H7 (cell line): ENCODE measurements around the gene TRUB2. TPM values are rescaled to one million over a fixed set of nuclear protein-coding genes. Genes with fewer than 3 reads are reported as not detected.

Source experiments
- DNase-seq: peaks from one replicate; pipeline ENCODE4 v3.0.0; 2012
- H3K27me3 ChIP-seq: 2 replicates; pipeline ENCODE4 v1.6.0; 2011; ENCODE audit warnings: mild to moderate bottlenecking, low read length; ENCODE audit not compliant: control insufficient read depth, insufficient read depth
- H3K36me3 ChIP-seq: replicated peaks from 2 replicates; pipeline ENCODE4 v1.5.1; 2011; ENCODE audit warnings: low read length; ENCODE audit not compliant: control insufficient read depth, insufficient read depth
- H3K4me3 ChIP-seq: 2 replicates; pipeline ENCODE4 v1.5.1; 2011; ENCODE audit warnings: low read depth, mild to moderate bottlenecking, control low read depth, low read length, moderate library complexity; ENCODE audit not compliant: insufficient read depth
- total RNA-seq: library from RNA; depleted of rRNA; stranded (reverse); fragments of >200 nt; shearing (Covaris generic); gene quantifications from 2 replicates; pipeline ENCODE4 v1.2.3, GENCODE V29; 2014

The TRUB2 gene
- total RNA-seq, 1 experiment from 2014 or later = 51.9 TPM

DNA sequence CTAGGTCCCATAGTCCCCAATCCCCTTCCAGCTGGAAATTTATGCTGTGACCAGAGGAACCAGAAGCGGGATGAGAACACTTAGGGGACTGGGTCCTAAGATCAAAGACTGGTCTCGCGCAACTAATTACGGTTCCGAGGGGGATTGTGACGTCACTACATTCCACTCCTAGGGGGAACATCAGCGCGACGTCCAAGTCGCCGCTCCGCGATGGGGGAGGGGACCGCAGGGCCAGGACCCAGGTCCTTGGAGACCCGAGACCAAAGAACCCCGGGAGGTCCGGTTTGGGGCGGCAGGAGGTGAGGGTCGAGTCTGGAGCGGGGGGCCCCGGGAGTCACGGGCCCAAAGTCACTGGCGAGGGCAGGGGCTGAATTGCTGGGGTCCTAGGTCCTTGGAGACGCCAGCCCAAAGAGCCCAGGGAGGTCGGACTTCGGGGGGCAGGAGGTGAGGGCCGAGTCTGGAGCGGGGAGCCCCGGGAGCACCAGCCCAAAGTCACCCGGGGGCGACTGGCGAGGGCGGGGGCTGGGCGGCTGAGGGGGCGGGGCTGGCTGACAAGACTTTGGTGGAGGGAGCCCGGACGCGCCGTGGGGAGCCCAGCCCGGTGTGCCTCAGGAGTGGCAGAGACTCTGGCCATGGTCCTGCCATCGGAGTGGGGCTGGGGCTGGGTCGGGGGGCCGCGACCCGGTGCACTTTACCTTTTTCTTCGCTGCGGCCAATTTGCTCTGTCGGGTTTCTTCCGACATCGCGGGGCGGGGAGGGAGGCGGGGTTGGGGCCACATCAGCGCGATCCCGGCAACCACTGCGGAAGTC lies 46.8 kb downstream of the TRUB2 start, which contains the start of gene GOLGA2:
Gene GOLGA2, minus strand, starts transcription at position 810 of the 810 bp plus-strand sequence. Its CDS starts 31 bp downstream, at position 779.
- peak; percentile 94 for DNase-seq
- H3K36me3 ChIP-seq = peaks cover 17% of the 10 kb centered on the region
- H3K4me3 ChIP-seq = peak within 1 kb of the TSS; percentile 84
- no peaks in the 10 kb centered on the region for H3K27me3 ChIP-seq

DNA sequence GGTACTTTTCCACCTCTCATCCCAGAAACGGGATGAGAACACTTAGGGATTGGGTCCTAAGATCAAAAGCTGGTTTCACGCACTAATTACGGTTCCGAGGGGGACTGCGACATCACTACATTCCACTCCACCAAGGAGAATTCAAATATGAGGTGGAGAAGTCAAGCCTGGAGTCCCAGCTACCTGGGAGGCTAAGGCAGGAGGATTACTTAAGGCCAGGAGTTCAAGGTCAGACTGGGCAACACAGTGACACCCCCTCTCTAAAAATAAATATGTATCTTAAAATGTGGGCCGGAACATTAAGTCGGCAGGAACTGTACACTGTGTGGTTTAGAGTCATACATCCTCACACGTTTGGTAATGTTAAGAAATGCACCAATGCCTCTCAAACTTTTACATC lies 48.0 kb downstream of the TRUB2 start:
- DNase-seq = no peak
- Histone ChIP-seq H3K4me3 (no peak overlapping the region), H3K36me3 (peaks cover 13% of the 10 kb centered on the region), H3K27me3 (no peaks in the 10 kb centered on the region)

DNA sequence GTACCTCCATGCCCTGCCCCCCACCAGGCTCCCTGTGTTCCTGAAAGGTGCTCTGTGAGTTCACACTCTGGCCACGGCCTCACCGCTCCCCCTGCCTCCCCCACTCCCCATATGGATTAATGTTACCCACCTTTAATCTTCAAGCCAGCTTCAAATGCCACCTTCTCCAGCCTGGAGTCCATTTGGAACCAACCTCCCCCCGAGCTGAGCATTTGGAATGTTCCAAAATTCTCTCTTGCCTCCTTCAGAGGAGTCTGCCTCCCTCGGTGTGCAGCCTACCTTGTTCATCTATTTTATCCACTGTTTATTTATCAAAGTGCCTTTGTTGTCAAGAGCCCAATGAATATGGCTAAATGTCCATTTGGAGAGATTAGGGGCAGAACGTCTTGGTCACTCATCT lies 50.7 kb downstream of the TRUB2 start:
- no peak overlapping the region for H3K4me3 ChIP-seq
- peaks cover 17% of the 10 kb centered on the region for H3K36me3 ChIP-seq
- no peaks in the 10 kb centered on the region for H3K27me3 ChIP-seq
- no peak for DNase-seq

DNA sequence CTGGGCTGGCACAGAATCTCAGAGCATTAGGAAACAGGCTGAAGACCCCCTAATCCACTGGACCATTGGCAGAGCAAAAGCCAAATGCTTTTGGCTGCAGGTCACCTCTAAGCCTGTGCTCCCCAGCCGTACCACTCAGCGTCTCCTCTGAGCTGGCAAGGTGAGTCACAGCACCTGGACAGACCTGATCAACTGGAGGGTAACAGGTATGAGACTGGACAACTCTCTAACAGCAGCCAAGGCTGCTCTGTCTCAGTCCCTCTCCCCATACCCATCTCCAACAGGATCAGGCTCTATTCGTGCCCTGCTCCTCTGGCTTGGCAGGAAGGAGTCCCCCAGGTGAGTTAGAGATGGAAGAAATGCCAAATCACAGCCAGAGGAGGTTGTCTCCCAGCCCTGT lies 51.1 kb downstream of the TRUB2 start:
- Histone ChIP-seq H3K27me3 (no peaks in the 10 kb centered on the region), H3K4me3 (no peak overlapping the region), H3K36me3 (peaks cover 18% of the 10 kb centered on the region)
- no peak for DNase-seq

DNA sequence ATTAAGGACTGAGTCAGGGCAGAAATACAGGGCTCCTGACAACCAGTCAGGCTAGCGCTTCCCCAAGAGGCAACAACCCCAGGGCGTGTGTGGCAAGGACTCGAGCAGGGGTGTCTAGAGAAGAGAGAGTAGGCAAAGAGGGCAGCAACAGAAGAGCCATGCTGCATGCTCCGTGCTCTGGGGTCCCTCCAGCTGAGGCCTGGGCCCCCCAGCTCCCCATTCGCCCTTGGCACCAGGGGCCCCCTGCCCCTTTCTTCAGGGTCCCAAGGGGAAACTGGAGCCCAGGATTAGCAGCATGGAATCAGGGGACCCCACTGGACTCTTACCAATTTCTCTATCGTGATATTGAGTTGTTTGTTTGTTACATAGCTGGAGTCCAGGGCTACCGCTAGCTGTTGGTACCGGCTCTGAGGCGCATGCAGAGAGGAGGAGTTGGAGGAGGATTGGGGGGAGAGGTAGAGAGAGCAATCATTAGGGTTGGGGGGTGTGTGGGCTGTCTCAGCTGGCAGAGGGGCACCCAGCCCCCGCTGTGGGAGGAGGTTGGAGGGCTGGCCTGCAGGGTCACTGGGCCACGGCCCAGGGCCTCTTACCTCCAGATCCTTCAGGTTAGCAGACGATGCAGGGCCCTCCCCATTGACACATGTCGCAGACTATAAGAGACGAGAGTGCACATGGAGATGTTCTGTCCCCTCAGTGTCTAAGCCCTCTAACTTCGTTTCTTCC lies 55.2 kb downstream of the TRUB2 start:
- Histone ChIP-seq H3K27me3 (no peaks in the 10 kb centered on the region), H3K4me3 (no peak overlapping the region), H3K36me3 (peaks cover 24% of the 10 kb centered on the region)
- DNase-seq = no peak

DNA sequence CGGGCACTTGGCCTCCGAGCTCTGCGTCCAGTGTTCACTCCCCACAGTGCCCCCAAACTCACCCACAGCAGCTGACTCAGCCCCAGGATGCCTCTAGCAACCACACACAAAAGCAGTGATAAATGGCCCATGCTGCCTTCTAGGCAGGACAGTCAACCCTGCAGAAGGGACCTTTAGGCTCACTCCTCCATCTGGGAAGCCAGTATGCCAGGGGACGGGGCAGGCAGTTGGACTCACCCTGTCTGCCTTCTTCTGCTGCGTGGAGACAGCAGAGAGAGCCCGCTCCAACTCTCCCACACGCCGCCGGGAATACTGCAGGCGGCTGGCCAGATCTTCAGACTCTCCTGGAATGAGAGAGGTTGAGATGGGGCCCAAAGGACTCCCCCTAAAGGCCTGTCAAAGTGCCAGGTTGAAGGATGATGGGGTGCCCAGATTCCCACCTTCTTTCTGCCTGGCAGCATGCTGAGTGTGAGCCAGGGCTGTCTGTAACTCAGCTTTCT lies 56.8 kb downstream of the TRUB2 start:
- no peaks in the 10 kb centered on the region for H3K27me3 ChIP-seq

DNA sequence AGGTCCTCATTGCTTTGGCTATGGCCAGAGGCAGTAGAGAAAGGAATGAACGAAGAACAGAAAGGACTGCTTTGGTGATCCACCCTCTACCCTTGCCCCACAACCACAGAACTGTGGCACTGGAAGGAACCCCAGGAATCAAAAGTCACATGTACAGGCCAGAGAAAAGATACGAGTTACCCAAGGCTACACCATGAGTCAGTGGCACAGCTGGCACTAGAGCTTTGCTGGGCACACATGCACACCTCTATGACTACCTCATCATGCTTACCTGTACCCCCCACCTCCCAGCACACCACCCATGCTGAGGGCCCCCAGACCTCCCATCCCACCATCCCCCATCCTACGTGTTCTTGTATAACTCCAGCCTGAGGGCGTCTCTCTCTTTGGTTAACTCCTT lies 59.6 kb downstream of the TRUB2 start:
- Histone ChIP-seq H3K4me3 (no peak overlapping the region), H3K36me3 (peaks cover 34% of the 10 kb centered on the region), H3K27me3 (no peaks in the 10 kb centered on the region)
- no peak for DNase-seq

More for the DNA sequence above, 56.8 kb downstream of the TRUB2 start:
- Histone ChIP-seq H3K36me3 (peaks cover 27% of the 10 kb centered on the region), H3K4me3 (no peak overlapping the region)
- DNase-seq = no peak

DNA sequence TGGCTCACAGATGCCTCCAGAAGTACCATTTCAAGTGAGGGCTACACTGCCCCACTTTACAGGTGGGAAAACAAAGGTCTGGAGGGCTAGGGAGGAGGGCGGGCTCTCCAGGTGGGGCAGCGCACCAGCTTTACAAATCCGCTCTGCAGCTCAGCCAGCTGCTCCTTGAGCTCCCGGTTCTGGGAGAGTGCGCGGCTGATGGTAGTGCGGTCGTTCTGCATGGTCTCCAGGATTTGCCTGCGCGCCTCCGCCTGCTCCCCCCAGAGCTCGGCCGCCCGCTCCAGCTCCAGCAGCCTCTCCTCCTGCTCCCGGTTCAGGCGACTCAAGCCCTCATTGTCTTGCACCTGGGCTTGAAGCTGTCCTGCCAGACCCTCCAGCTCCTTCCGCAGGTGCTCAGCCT lies 61.9 kb downstream of the TRUB2 start:
- peaks cover 33% of the 10 kb centered on the region for H3K36me3 ChIP-seq
- H3K27me3 ChIP-seq = no peaks in the 10 kb centered on the region
- H3K4me3 ChIP-seq = no peak overlapping the region
- no peak for DNase-seq

DNA sequence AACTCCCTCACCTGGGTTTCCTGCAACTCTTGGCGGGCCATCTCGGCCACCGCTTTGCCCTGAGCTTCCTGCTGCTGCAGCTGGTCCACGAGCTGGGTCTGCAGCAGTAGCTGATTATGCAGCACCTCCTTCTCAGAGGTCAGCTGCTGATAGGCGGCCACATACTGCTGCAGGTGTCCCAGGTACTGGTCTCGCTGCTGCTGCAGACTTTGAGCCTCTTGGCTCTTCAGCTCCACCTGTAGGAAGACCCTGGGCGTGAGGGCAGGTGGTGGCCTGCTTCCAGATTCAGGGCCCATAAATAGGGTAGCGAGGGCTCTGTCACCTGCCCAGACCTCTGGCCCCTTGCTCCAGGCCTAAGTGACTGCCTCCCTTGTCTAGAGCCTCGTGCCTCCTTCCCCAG lies 63.1 kb downstream of the TRUB2 start:
- Histone ChIP-seq H3K4me3 (no peak overlapping the region), H3K27me3 (no peaks in the 10 kb centered on the region), H3K36me3 (peaks cover 31% of the 10 kb centered on the region)
- peak; percentile 69 for DNase-seq

DNA sequence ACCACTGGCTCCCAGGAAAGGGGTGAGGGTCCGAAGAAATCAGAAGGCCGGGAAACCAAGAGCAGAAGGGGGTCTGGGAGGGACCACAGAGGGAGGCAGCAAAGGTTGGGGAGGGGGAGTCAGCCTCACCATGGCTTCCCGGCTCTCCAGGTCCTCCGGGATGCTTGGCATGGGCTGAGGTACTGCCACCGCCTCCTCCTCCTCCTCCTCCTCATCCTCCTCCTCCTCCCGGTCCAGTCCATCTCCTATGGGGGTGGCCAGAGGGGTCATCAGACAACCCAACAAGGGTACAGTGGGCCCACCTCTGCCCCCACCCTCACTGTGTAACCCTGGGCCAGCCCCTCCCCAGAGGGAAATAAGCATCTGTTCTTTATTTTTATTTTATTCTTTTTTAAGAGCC lies 63.9 kb downstream of the TRUB2 start:
- DNase-seq = no peak
- H3K4me3 ChIP-seq = no peak overlapping the region
- H3K27me3 ChIP-seq = no peaks in the 10 kb centered on the region
- H3K36me3 ChIP-seq = peaks cover 31% of the 10 kb centered on the region

DNA sequence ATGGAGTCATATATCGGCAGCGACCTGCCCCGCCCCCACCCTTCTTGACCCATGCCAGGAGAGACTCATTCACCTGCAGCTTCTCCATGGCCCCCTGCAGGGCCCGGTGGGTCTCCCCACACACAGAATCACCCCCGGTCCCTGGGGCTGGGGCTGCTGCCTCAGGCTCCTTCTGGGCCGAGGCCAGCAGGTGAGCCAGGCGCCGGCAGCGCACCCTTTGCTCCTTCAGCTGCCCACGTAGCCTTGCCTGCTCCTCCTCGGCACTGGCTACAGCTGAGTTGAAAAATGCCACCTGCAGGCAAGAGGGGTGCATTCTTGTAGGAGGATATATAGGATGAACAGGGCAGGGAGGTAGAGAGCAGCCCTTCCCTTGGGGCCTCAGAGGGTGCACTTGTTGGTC lies 64.3 kb downstream of the TRUB2 start:
- peaks cover 30% of the 10 kb centered on the region for H3K36me3 ChIP-seq
- no peaks in the 10 kb centered on the region for H3K27me3 ChIP-seq
- no peak for DNase-seq
- H3K4me3 ChIP-seq = no peak overlapping the region

DNA sequence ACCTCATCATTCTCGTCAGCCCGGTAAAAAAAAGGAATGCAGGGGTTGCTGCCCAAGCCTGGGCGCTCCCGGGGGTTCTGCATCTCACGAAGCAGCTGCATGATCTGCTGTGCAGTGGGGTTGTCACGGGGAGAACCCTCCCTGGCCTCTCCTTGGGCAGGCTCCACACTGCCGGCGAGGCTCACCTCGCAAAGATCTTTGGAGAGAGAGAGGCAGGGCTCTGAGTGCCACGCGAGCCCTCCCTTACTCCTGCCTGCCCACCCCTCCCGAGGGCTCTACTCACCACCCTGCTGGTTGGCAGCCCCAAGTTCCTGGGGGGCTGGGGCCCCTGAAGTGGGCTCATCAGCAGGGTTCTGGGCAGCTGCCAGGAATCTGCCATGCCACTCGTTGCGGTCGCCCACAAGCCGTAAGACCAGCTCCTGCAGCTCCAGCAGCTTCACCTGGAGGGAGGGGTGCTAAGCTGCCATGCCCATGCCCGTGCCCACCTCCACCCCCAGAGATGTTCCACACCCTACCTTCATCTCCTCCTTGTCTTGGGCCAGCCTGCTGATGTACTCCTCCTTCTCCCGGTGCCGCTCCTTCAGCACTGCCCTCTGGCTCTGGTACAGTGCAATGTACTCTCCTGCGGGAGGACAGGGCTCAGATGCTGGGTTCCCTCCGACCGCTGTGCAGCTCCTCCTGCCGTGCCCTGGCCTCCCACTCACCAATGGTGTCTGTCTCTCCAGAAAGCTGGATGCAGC lies 65.0 kb downstream of the TRUB2 start:
- no peak for DNase-seq
- peaks cover 25% of the 10 kb centered on the region for H3K36me3 ChIP-seq
- no peak overlapping the region for H3K4me3 ChIP-seq
- H3K27me3 ChIP-seq = no peaks in the 10 kb centered on the region
